Posterior vena cava (tissue), 2 donors: ENCODE measurements around the gene KCNJ1. TPM values are rescaled to one million over a fixed set of nuclear protein-coding genes. Genes with fewer than 3 reads are reported as not detected.

ENCODE experiments used
- DNase-seq: peaks from one replicate; pipeline ENCODE4 v3.0.0-alpha.2; 2020; ENCODE audit warnings: low spot score
- intact Hi-C, 2 donors: fragments of 100-400 bp; cut with DNase I; formaldehyde crosslinking; loops; one replicate each; pipeline versions ENCODE4 v1.14.1 to v1.14.2; 2022 to 2023
- long read RNA-seq, 2 donors: library from polyadenylated mRNA; unstranded; transcript quantifications; one replicate each; pipeline ENCODE4 v2.0.0, GENCODE V29; 2020 to 2021
- total RNA-seq, 2 donors: library from RNA; stranded (reverse); fragmentation: NEBNext Ultra II Directional; extraction: Animal tissue kit (Norgen Biotek cat#: 25700); gene quantifications; one replicate each; pipeline ENCODE4 v1.2.1, GENCODE V29; 2021
- donor health status: DM: yes; HTN: yes; CAD: no.
- donor health status: DM: yes; HTN: yes; CAD: no.

Gene KCNJ1
- not detected for total RNA-seq
- long read RNA-seq, donor 1, result 0 reads
- long read RNA-seq, donor 2, partial matches to known transcripts, result 0 of 2 reads
- long read RNA-seq, donor 2, other reads (novel, unspliced or antisense), result 2 of 2 reads

- DNase-seq, result no peak
- intact Hi-C loops, result no loop called here
These were observed at the start of gene KCNJ1 for GRCh38 chr11:128867277-128867676. TSS of gene KCNJ1 (minus strand) at chr11:128867296. CDS start at chr11:128840243, 27,053 bp downstream.

- DNase-seq, result no peak
These were observed 49.6 kb upstream of the KCNJ1 start for GRCh38 chr11:128916681-128917080.

GRCh38 chr11:128916037-128916572 lies 49.0 kb upstream of the KCNJ1 start:
- no peak for DNase-seq
- intact Hi-C loops, result no loop called here

More at GRCh38 chr11:128916681-128917080, 49.6 kb upstream of the KCNJ1 start:
- intact Hi-C loops, result no loop called here

GRCh38 chr11:128915149-128915521 lies 48.0 kb upstream of the KCNJ1 start:
- intact Hi-C loops, result no loop called here
- no peak for DNase-seq

GRCh38 chr11:128914216-128915148 lies 47.4 kb upstream of the KCNJ1 start:
- intact Hi-C loops, result no loop called here
- DNase-seq, result no peak

- intact Hi-C loops, result no loop called here
- peak; percentile 72 for DNase-seq
These were observed 46.7 kb upstream of the KCNJ1 start for GRCh38 chr11:128913806-128914205.

GRCh38 chr11:128911701-128912100 lies 44.6 kb upstream of the KCNJ1 start:
- intact Hi-C loops, result no loop called here
- peak; percentile 72 for DNase-seq

GRCh38 chr11:128911239-128911638 lies 44.1 kb upstream of the KCNJ1 start:
- intact Hi-C loops, result no loop called here
- no peak for DNase-seq

GRCh38 chr11:128910576-128910975 lies 43.5 kb upstream of the KCNJ1 start:
- intact Hi-C loops, result no loop called here
- no peak for DNase-seq

GRCh38 chr11:128909438-128910125 lies 42.5 kb upstream of the KCNJ1 start:
- intact Hi-C loops, result no loop called here
- no peak for DNase-seq

GRCh38 chr11:128908391-128909246 lies 41.5 kb upstream of the KCNJ1 start:
- peak; percentile 90 for DNase-seq
- intact Hi-C loops, result no loop called here

- DNase-seq, result no peak
- intact Hi-C loops, result no loop called here
These were observed 40.5 kb upstream of the KCNJ1 start for GRCh38 chr11:128907585-128907984.

- intact Hi-C loops, result no loop called here
- peak; percentile 58 for DNase-seq
These were observed 39.3 kb upstream of the KCNJ1 start for GRCh38 chr11:128906185-128907050.

GRCh38 chr11:128905345-128906184 lies 38.5 kb upstream of the KCNJ1 start:
- peak; percentile 81 for DNase-seq
- intact Hi-C loops, result no loop called here

- intact Hi-C loops, result no loop called here
These were observed 37.7 kb upstream of the KCNJ1 start for GRCh38 chr11:128904656-128905344.

GRCh38 chr11:128904303-128904655 lies 37.2 kb upstream of the KCNJ1 start:
- no peak for DNase-seq
- intact Hi-C loops, result no loop called here

More at GRCh38 chr11:128904656-128905344, 37.7 kb upstream of the KCNJ1 start:
- DNase-seq, result no peak
